Left colon (tissue), 2 donors: Measurements from ENCODE around the gene DAAM1. TPM values are rescaled to one million over a fixed set of nuclear protein-coding genes. Genes with fewer than 3 reads are reported as not detected.

Source experiments
- ATAC-seq: fragments of 200-7000 bp; cut with Tn5 transposase; one replicate; pipeline ENCODE4 v1.9.1; 2020; ENCODE audit warnings: mild to moderate bottlenecking, moderate library complexity
- DNase-seq, 2 donors: peaks; one replicate each; pipeline ENCODE4 v3.0.0-alpha.2; 2020
- intact Hi-C, 2 donors: fragments of 100-400 bp; cut with DNase I in 1 of 2; cut with micrococcal nuclease in 1 of 2; formaldehyde crosslinking; loops; one replicate each; pipeline versions ENCODE4 v1.11.2 to v1.14.0; 2022; cut with DNase I, micrococcal nuclease
- total RNA-seq, 2 donors: library from RNA; stranded (reverse); fragmentation: NEBNext Ultra II Directional; extraction: Animal tissue kit (Norgen Biotek cat#: 25700); gene quantifications; one replicate each; pipeline ENCODE4 v1.2.1, GENCODE V29; 2021
- donor health status: DM: no; HTN: no; CAD: no.
- donor health status: DM: yes; HTN: yes; CAD: no.

Gene DAAM1
- total RNA-seq, 2 donors from 2014 or later, result 38.1 to 61.5 TPM

DNA sequence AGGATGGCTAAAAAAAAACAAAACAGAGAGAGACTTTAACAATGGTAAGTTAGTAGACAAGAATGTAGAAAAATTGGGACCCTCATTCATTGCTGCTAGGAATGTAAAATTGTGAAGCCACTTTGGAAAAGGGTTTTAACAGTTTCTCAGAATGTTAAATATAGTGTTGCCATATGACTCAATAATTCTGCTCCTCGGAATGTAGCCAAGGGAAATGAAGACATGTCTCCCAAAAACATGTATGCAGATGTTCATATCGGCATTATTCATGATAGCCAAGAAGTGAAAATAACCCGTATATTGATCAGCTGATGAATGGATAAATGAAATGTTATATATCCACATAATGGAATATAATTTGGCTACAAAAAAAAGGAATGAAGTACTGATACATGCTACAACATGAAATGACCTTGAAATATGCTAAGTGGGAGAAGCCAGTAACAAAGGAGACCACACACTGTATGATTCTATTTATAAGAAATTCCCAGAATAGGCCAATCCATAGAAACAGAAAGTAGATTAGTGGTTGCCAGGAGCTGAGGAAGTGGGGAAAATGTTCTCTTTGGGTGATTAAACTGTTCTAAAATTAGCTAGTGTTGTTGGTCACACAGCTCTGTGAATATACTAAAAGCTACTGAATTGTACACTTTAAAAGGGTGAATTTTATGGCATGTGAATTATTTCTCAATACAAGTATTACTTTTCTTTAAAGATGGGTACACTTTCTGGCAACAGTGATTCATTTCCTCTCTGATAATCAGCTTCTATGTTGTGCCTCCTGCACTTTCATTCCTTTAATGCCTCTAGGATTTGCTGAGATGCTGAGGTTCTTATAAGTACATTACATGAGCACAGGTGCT lies 132.5 kb downstream of the DAAM1 start:
- ATAC-seq (no peak), DNase-seq (no peak)
- intact Hi-C loops, result no loop called here

DNA sequence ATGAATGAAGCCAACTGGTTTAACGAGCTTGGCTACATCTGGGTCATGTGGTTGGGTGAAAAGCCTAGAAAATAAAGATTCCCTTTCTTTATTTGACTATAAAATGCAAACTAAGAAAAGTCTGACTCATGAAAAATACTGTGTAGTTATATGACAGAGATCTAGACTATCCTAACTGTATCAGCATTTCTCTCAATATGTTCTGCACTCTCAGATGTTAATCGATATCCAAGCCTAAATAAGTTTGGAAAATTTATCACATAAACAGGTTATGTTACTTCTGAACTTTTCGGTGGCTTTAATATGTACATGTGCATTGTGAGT lies 133.1 kb downstream of the DAAM1 start:
- ATAC-seq, result no peak

DNA sequence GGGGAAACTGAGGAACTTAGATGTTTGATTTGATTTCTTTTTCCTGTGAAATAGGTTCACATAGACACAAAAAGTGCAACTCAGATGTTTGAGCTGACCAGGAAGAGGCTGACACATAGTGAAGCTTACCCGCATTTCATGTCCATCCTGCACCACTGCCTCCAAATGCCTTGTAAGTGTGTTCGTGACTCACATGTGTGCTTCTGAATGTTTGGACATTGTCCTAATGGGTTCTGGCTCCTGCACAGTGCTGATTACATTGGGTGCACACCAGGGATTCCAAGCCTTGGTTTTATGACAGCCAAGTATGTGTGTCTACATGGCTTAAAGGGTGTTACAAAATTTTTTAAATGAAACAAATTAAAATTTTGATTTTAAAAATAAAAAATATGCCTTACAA lies 137.4 kb downstream of the DAAM1 start:
- intact Hi-C loops, result no loop called here
- DNase-seq (no peak), ATAC-seq (no peak)

More for the DNA sequence above, 133.1 kb downstream of the DAAM1 start:
- no peak for DNase-seq
- intact Hi-C loops, result no loop called here

DNA sequence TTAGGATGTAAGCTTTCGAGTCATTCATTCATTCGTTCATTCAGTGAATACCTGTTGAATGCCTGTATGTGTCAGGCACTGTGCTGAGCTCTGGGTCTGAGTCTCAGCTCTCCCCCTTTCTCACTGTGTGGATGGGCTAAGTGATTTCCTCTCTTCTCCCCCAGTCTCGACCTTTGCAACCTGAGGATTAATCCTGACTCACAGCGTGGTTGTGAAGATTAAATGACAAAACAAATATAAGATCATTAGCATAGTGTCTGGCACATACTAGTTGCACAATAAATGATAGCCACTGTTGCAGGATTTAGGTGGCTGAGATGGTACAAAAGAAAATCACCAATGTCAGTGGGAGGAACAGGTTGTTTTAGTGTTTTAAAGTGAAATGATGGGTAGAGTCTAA lies 140.0 kb downstream of the DAAM1 start:
- no peak for DNase-seq
- intact Hi-C loops, result no loop called here
- ATAC-seq, result no peak

DNA sequence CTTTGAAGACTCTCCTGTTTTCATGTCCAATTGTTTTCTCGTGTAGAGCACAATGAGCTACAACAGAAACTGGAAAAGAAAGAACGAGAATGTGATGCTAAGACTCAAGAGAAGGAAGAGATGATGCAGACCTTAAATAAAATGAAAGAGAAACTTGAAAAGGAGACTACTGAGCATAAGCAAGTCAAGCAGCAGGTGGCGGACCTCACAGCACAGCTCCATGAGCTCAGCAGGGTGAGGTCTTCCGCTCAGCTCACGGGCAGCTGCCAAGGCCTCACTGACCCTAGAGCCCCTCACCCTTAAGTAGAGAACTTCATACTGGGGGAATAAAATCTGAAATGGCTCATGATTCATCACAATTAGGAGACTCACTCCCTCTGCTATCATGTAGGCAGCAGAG lies 142.0 kb downstream of the DAAM1 start:
- DNase-seq, result peak in 1 of 2 donors; percentile 25
- intact Hi-C loops, result no loop called here
- ATAC-seq, result no peak

DNA sequence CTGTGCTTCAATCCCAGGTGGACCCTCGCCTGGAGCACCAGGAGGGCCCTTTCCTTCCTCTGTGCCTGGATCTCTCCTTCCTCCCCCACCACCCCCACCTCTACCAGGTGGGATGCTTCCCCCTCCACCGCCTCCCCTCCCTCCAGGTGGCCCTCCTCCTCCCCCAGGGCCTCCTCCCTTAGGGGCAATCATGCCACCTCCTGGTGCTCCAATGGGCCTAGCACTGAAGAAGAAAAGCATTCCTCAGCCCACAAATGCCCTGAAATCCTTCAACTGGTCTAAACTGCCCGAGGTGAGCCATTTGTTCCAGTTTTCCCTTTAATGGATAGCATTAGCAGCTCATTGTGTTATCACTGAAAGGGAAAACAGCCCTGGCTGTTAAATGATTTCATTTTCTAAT lies 142.8 kb downstream of the DAAM1 start:
- intact Hi-C loops, result no loop called here

DNA sequence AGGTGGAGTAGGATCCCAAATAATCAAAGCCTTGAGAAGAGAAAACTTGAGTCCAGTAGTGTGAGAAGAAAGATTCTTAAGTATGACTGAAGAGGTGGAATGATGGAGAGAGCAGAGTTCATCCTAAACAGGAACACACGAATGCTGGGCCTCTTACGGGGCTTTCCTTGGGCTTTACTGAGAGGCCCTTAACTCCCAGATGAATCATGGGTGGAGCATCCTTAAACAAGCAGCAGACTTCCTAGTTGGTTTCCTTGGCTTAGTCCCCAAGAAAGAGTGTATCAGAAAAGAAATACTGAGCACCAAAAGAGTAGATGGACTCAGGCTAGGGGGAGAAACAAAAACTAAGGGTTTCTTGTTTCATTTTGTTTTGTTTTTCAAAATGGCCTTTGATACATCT lies 144.3 kb downstream of the DAAM1 start:
- DNase-seq, result no peak
- intact Hi-C loops, result no loop called here
- no peak for ATAC-seq

More for the DNA sequence above, 142.8 kb downstream of the DAAM1 start:
- ATAC-seq (no peak), DNase-seq (no peak)

DNA sequence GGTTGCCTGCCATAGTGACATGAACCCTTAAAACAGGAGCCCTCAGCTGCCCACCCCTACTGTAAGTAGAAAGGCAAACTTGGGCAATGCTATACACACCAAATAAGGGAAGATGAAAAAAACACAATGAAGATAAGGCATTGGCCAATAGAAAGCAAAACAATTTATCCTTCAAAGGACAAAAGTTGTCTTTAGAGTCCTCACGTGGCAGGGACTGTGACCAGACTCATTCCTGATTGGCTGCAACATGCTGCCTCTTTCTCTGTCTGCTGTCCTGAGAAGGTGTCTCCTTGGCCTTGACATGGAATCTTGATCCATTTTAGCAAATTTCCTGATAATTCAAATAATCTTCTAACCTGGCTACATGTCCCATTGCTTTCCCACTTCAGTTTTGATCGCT lies 144.8 kb downstream of the DAAM1 start:
- DNase-seq (no peak), ATAC-seq (no peak)
- intact Hi-C loops, result no loop called here

DNA sequence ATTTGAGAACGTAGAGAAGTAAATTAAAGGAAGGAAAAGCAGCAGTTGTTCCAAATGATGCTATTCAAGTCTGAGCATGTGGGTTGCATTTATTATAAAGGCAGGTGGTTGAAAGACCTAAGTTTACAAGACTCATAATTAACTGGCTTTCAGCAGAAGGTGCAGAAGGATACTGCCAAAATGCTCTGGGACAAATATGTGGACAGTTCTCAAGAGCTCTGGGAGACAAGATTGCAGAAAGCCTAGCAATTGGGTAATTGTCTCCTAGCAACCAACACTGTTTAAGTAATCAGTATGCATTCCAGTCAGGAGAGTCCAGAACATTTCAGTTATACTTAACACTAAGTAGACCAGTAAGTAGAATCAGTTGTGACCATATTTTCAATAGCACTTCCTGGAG lies 145.2 kb downstream of the DAAM1 start:
- peak; percentile 31 for ATAC-seq
- intact Hi-C loops, result no loop called here
- DNase-seq, result no peak

DNA sequence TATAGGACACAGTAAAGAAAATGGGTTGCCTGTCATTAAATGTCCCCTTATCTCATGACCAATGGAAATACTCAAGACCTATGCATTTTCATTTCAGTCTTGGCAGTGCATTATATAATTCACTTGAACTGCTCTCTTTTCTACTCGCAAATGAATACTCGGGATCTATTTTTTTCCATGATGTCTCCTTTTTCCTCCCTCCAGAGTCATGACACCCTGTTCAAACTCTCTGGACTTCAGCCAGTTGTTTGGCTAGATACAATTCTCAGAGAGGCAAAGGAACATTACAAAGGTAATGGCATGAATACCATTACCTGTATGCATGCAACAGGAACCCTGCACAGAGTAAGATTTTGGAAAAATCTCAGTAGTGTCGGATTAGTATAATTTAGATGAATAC lies 145.8 kb downstream of the DAAM1 start:
- DNase-seq, result no peak
- no peak for ATAC-seq
- intact Hi-C loops, result no loop called here

DNA sequence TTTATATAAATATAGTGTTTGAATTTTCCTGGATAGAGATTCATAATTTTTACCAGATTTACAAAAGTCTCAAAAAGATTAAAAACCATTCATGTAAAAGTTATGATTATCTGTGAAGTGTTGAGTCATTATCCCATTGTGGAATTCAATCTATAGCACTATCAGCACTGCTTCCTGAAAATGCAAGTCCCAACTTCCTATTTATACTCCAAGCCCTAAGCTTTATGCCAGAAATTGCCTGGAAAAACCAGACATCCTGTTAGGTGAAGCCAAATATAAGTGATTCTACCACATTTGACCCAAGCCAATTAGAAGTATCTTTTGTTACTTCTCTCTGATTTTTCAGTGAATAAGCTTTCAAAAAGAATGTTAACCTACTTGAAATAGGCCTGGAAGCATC lies 147.6 kb downstream of the DAAM1 start:
- no peak for ATAC-seq
- no peak for DNase-seq
- intact Hi-C loops, result no loop called here

DNA sequence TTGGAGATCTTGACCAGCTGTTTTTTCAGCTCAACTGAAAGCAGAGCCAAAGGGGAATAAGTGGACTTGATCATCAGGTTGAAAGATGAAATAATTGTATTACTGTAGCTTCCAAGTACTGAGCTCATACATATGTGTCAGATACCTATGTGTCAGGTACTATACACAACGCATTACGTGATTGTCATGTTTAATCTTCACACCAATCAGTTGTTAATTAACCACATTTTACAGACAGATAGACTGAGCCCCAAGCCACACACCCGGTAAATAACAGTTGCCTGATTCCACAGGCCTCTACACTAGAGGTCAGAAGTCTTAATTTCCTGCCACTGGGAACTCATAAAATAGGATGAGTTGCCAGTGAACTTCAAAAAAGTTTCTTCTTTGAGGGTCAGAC lies 148.2 kb downstream of the DAAM1 start:
- ATAC-seq (peak; percentile 43), DNase-seq (no peak)
- intact Hi-C loops, result no loop called here

DNA sequence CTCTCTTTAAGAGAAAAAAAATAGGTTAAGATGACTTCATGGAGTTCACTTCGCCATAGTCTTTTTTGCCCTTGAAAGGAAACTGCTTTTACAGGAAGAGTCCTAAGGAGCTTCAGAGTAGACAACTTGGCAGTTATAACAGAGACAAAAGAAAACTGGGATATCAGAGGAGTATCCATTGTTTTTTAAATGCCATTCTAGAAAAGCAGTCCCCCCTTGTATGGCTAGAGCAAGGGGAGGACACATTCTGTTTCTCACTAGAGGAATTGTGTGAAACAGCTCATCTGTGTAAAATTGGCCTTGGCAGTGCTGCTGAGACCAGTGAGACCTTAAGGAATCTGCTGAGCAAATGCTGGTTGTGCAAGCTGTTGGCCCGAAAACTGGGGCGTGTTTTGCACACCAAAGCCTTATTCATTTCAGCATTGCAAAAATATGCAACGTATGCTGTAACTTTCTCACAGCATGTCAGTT lies 148.7 kb downstream of the DAAM1 start:
- DNase-seq (peak in 1 of 2 donors; percentile 48), ATAC-seq (peak; percentile 38)
- intact Hi-C loops, result no loop called here

DNA sequence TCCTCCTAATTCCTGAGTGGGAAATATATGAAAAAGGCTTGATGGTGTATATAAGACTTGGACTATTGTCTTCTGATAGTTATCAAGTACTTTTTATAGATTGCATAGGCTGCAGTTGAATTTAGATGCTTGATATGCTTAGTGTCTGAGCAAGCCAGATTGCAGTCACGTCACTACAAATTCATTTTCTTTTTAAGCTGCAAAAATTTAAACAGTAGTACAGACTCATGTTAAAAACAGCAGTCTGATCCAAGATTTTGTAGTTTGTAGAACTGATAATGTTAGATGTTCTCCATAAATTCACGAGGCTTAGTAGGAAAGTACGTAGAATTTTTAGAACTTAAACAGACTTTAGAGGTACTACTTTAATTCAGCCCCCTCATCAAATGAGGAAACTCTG lies 150.3 kb downstream of the DAAM1 start:
- ATAC-seq (no peak), DNase-seq (no peak)
- intact Hi-C loops, result no loop called here

DNA sequence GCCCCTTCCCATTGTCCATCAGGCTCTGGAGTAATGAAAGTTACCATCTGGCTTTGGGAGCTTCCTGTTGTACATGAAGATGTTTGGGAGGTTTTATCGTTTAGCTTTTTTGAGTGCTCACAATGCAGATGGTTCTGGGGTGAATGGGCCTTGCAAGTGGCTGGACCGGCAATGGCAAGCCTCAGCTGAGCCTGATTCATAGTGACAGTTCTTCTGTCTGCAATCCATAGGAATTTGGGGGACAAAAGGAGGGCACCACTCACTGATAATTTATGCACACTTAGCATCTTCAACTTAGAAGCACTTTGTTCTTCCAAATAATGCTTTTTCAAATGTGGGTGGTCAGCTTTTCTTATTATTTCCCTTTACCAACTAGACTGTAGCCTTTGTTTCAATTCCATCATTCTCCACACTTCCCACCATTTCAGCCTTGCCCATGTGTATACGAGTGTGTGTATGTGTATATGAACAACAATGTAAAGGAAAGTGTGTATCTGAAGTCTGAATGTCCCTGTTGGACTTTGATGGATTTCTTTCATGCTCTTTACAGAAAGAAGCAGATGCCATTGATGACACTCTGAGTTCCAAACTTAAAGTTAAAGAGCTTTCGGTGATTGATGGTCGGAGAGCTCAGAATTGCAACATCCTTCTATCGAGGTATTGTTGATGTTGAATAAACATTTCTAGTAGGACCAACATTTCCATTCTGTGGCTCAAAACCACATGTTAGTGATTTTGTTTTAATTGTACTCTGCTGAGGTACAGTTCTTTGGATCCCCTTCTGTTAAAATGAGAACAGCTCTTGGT lies 151.3 kb downstream of the DAAM1 start:
- ATAC-seq (no peak), DNase-seq (no peak)
- intact Hi-C loops, result no loop called here

DNA sequence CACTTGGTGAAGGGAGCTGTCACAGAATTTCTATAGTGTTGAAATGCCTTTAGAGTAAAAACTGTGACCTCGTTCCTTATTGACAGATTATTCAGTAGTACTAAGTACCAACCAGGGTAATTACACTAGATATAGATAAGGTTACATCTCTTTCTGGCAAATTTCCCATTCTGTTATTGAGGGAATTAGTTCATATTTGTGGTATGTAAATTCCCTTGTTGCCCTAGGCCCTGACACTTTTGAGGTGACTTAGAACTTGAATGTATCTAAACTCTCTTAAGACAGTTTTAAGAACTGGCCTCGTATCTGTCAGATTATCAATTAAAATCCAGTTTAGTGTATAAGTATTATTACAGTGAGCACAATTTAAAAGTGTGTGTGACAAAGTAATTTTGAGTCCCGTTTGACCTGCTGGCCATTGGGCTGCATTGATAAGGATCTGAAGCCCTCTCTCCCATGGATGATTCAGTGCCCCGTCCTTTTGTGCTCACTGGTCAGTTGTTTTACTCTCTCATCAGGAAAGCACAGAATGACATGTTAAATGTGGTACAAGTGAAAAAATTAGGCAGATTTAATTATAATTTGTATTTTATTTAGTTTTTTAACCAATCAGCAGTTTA lies 153.5 kb downstream of the DAAM1 start:
- intact Hi-C loops, result no loop called here
- no peak for DNase-seq
- ATAC-seq, result no peak

DNA sequence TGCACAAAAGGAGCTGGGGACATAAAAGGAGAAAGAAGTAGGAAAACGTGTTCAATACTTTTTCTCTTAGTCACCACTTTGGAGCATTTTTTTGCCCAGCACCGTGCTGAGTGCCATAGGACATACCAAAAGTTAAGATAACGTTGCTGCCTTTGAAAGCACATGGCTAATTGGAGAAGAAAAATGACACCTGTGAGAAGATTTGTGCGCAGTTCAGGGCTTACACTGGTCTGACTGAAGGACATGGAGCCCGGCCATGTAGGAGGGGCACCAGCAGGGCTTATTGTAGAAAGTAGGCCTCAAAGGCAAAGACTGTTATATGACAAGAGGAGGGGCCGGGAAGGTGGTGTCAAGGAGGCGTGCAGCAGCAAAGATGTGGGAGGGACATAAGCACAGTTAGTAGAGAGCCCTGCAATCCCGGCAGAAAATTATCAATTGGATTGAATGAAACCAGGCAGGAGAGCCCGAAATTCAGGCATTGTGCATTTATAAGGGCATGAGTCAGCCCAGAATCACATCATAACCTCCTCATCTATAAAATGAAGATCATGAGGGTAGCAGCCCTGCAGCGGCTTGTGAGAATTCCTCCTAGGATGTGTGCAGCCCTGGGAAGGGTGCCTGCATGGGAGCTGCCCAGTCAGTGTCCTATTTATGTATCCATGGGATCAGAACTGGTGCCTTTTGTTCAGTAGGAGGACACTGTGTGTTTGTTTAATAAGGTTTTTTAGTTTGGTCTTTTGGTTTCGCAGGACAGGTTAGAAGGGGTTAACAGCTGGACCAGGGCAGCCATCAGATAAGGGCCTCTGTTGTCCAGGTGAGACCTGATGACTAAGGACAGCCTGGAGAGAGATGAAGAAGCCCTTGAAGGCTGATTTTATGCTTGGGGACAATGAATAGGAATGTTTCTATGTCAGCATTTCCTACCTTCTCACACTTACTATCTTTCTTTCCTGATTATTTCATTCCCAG lies 154.3 kb downstream of the DAAM1 start:
- DNase-seq, result no peak
- ATAC-seq, result no peak
- intact Hi-C loops, result no loop called here

DNA sequence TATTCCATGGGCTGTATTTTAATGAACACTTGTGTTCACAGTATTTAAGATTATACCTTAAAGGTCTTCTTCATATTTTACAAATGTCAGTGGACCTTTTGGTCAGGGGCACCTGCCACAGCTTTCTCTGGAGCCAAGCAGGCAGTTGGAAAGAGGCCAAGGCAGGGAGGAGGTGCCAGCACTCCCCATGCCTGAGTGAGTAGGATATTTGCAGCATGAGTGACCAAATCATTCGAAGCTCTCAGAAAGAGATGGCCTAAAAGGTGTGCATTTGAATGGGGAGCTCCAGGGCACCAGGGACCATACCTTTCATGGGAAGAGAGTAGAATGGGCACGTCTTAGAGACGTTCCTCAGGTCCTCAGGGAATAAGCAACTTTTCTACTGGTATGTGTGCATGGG lies 155.1 kb downstream of the DAAM1 start:
- DNase-seq, result no peak
- intact Hi-C loops, result no loop called here
- ATAC-seq, result no peak

DNA sequence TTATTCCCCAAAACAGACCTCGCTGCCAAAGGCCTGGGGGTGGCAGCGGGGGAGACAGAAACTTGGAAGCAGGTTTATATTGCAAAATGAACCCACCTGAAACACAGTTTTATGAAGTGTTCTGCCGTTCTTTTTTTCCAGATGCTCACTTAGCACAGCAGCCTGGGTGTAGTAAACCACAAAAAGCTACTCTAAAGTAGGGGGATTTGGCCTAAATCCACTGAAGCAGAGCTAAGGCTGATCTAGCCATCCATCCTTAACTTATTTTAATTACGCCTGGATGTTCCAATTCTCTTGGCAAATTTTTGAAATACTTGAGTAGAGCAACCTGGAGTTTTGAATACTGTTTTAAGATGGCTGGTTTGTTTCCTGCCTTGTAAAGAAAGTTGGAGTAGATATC lies 155.5 kb downstream of the DAAM1 start:
- DNase-seq (no peak), ATAC-seq (no peak)
- intact Hi-C loops, result no loop called here
